KOPT-K1 (cell line): ENCODE results near the gene ATP2C1.

Experiments used
- H3K27ac ChIP-seq: fragments of 200-600 bp; sonication (generic); 2 replicates; pipeline ENCODE4 v1.5.1; 2016; ENCODE audit warnings: antibody characterized with exemption, mild to moderate bottlenecking, low read depth, low read length; ENCODE audit not compliant: poor library complexity, severe bottlenecking
- H3K36me3 ChIP-seq: fragments of 200-600 bp; sonication (generic); 2 replicates; pipeline ENCODE4 v1.5.1; 2017; ENCODE audit warnings: antibody characterized with exemption, mild to moderate bottlenecking, low read length, moderate library complexity; ENCODE audit not compliant: insufficient read depth
- H3K9me3 ChIP-seq: fragments of 200-600 bp; sonication (generic); 2 replicates; pipeline ENCODE4 v1.5.1; 2017; ENCODE audit warnings: antibody characterized with exemption, low read length, mild to moderate bottlenecking; ENCODE audit not compliant: insufficient read depth, poor library complexity, severe bottlenecking

ATP2C1 gene

GRCh38 chr3:130973406-130973805 is 79.5 kb downstream of the ATP2C1 start:
- peaks cover 95% of the 10 kb centered on the region for H3K36me3 ChIP-seq
- H3K9me3 ChIP-seq: no peaks in the 10 kb centered on the region
- H3K27ac ChIP-seq: no peak overlapping the region

GRCh38 chr3:130974201-130974600 is 80.3 kb downstream of the ATP2C1 start:
- peaks cover 96% of the 10 kb centered on the region for H3K36me3 ChIP-seq
- H3K9me3 ChIP-seq: no peaks in the 10 kb centered on the region
- no peak overlapping the region for H3K27ac ChIP-seq

- H3K36me3 ChIP-seq: peaks cover 97% of the 10 kb centered on the region
- no peak overlapping the region for H3K27ac ChIP-seq
- no peaks in the 10 kb centered on the region for H3K9me3 ChIP-seq
These were observed 81.4 kb downstream of the ATP2C1 start for GRCh38 chr3:130975251-130975650.

GRCh38 chr3:130976706-130977105 is 82.8 kb downstream of the ATP2C1 start:
- H3K36me3 ChIP-seq: peaks cover 93% of the 10 kb centered on the region
- no peak overlapping the region for H3K27ac ChIP-seq
- no peaks in the 10 kb centered on the region for H3K9me3 ChIP-seq

- H3K36me3 ChIP-seq: peaks cover 91% of the 10 kb centered on the region
- H3K27ac ChIP-seq: no peak overlapping the region
- no peaks in the 10 kb centered on the region for H3K9me3 ChIP-seq
These were observed 85.2 kb downstream of the ATP2C1 start for GRCh38 chr3:130979117-130979516.

- Histone ChIP-seq H3K9me3 (no peaks in the 10 kb centered on the region), H3K27ac (no peak overlapping the region), H3K36me3 (peaks cover 70% of the 10 kb centered on the region)
These were observed 87.6 kb downstream of the ATP2C1 start for GRCh38 chr3:130981469-130981868.

GRCh38 chr3:130990282-130990681 is 96.4 kb downstream of the ATP2C1 start:
- peaks cover 59% of the 10 kb centered on the region for H3K36me3 ChIP-seq
- H3K27ac ChIP-seq: no peak overlapping the region
- H3K9me3 ChIP-seq: no peaks in the 10 kb centered on the region

GRCh38 chr3:130991126-130991525 is 97.2 kb downstream of the ATP2C1 start:
- peaks cover 67% of the 10 kb centered on the region for H3K36me3 ChIP-seq
- no peak overlapping the region for H3K27ac ChIP-seq
- H3K9me3 ChIP-seq: no peaks in the 10 kb centered on the region

- H3K27ac ChIP-seq: no peak overlapping the region
- H3K9me3 ChIP-seq: no peaks in the 10 kb centered on the region
- H3K36me3 ChIP-seq: peaks cover 80% of the 10 kb centered on the region
These were observed 98.5 kb downstream of the ATP2C1 start for GRCh38 chr3:130992344-130992743.

- H3K36me3 ChIP-seq: peaks cover 91% of the 10 kb centered on the region
- no peak overlapping the region for H3K27ac ChIP-seq
- no peaks in the 10 kb centered on the region for H3K9me3 ChIP-seq
These were observed 103.4 kb downstream of the ATP2C1 start for GRCh38 chr3:130997289-130997688.

GRCh38 chr3:131001071-131001470 is 107.2 kb downstream of the ATP2C1 start:
- Histone ChIP-seq H3K27ac (no peak overlapping the region), H3K9me3 (no peaks in the 10 kb centered on the region), H3K36me3 (peaks cover 94% of the 10 kb centered on the region)

GRCh38 chr3:131004603-131005002 is 110.7 kb downstream of the ATP2C1 start:
- Histone ChIP-seq H3K9me3 (no peaks in the 10 kb centered on the region), H3K36me3 (peaks cover 93% of the 10 kb centered on the region), H3K27ac (no peak overlapping the region)

GRCh38 chr3:131007256-131007655 is 113.4 kb downstream of the ATP2C1 start:
- H3K27ac ChIP-seq: no peak overlapping the region
- no peaks in the 10 kb centered on the region for H3K9me3 ChIP-seq
- peaks cover 97% of the 10 kb centered on the region for H3K36me3 ChIP-seq

- Histone ChIP-seq H3K36me3 (peaks cover 97% of the 10 kb centered on the region), H3K27ac (no peak overlapping the region)
These were observed 113.9 kb downstream of the ATP2C1 start for GRCh38 chr3:131007782-131008181.

GRCh38 chr3:131008326-131008725 is 114.4 kb downstream of the ATP2C1 start:
- Histone ChIP-seq H3K27ac (no peak overlapping the region), H3K36me3 (peaks cover 97% of the 10 kb centered on the region), H3K9me3 (no peaks in the 10 kb centered on the region)

More at GRCh38 chr3:131007782-131008181, 113.9 kb downstream of the ATP2C1 start:
- no peaks in the 10 kb centered on the region for H3K9me3 ChIP-seq

GRCh38 chr3:131009698-131010097 is 115.8 kb downstream of the ATP2C1 start:
- Histone ChIP-seq H3K9me3 (no peaks in the 10 kb centered on the region), H3K36me3 (peaks cover 97% of the 10 kb centered on the region), H3K27ac (no peak overlapping the region)

- peaks cover 90% of the 10 kb centered on the region for H3K36me3 ChIP-seq
These were observed 125.1 kb downstream of the ATP2C1 start for GRCh38 chr3:131018970-131019369.

More at GRCh38 chr3:131018970-131019369, 125.1 kb downstream of the ATP2C1 start:
- Histone ChIP-seq H3K9me3 (no peaks in the 10 kb centered on the region), H3K27ac (no peak overlapping the region)
